ENCODE measurements around the gene CEP68.
"Not testable (repeated sequence)": the region's sequence is repeated elsewhere in the genome, so short reads cannot be mapped to it uniquely, and the experiment has no call there.

Gene CEP68

GRCh38 chr2:65032019-65032975 is 23.9 kb upstream of the CEP68 start:
- TF ChIP-seq CTCF (IDR thresholded peaks at IDR 0.05; ENCODE audit: low read depth, low read length), result no peak
- no peak overlapping the region for H3K4me3 ChIP-seq (ENCODE audit: low read depth, low read length)

- 0 out of 2 replicates have a peak, but pooled peaks have one; percentile 10 for TF ChIP-seq CTCF (IDR thresholded peaks at IDR 0.05; ENCODE audit: low read depth, low read length)
- H3K4me3 ChIP-seq (ENCODE audit: low read depth, low read length), result no peak overlapping the region
These were observed 23.0 kb upstream of the CEP68 start for GRCh38 chr2:65033178-65033577.

GRCh38 chr2:65033667-65034066 is 22.5 kb upstream of the CEP68 start:
- not testable (repeated sequence) for H3K4me3 ChIP-seq (ENCODE audit: low read depth, low read length)

- no peak for TF ChIP-seq CTCF (IDR thresholded peaks at IDR 0.05; ENCODE audit: low read depth, low read length)
These were observed 20.8 kb upstream of the CEP68 start for GRCh38 chr2:65035351-65035943.

GRCh38 chr2:65037178-65037577 is 19.0 kb upstream of the CEP68 start:
- H3K4me3 ChIP-seq (ENCODE audit: low read depth, low read length), result no peak overlapping the region
- no peak for TF ChIP-seq CTCF (IDR thresholded peaks at IDR 0.05; ENCODE audit: low read depth, low read length)

More at GRCh38 chr2:65035351-65035943, 20.8 kb upstream of the CEP68 start:
- no peak overlapping the region for H3K4me3 ChIP-seq (ENCODE audit: low read depth, low read length)

GRCh38 chr2:65039640-65040039 is 16.6 kb upstream of the CEP68 start:
- H3K4me3 ChIP-seq (ENCODE audit: low read depth, low read length), result no peak overlapping the region
- no peak for TF ChIP-seq CTCF (IDR thresholded peaks at IDR 0.05; ENCODE audit: low read depth, low read length)

- peak; percentile 98 for TF ChIP-seq CTCF (IDR thresholded peaks at IDR 0.05; ENCODE audit: low read depth, low read length)
- peak overlapping the region; percentile 37 for H3K4me3 ChIP-seq (ENCODE audit: low read depth, low read length)
These were observed 15.6 kb upstream of the CEP68 start for GRCh38 chr2:65040400-65041261.
